Smooth muscle cell (in vitro differentiated cells): ENCODE results near the gene IFT27. TPM values are rescaled to one million over a fixed set of nuclear protein-coding genes. Genes with fewer than 3 reads are reported as not detected.

ENCODE experiments used
- DNase-seq: peaks from one replicate; lab custom pipeline; 2025; ENCODE audit not compliant: unreplicated experiment; lab: John Stamatoyannopoulos, UW
- H2AFZ ChIP-seq: fragments of 200-600 bp; sonication (generic); 2 replicates; pipeline ENCODE4 v1.6.0; 2016; ENCODE audit warnings: antibody characterized with exemption, low read depth, mild to moderate bottlenecking
- H3F3A ChIP-seq: fragments of 200-600 bp; sonication (generic); 2 replicates; pipeline ENCODE4 v1.6.0; 2017; ENCODE audit warnings: antibody characterized with exemption, low read depth
- H3K27ac ChIP-seq: fragments of 200-600 bp; sonication (generic); 2 replicates; pipeline ENCODE4 v1.5.1; 2016; ENCODE audit warnings: low read depth, mild to moderate bottlenecking
- H3K27me3 ChIP-seq: fragments of 200-600 bp; sonication (generic); 2 replicates; pipeline ENCODE4 v1.6.1; 2016; ENCODE audit warnings: low read depth, mild to moderate bottlenecking
- H3K36me3 ChIP-seq: fragments of 200-600 bp; sonication (generic); 2 replicates; pipeline ENCODE4 v1.5.1; 2016; ENCODE audit warnings: low read depth
- H3K4me1 ChIP-seq: fragments of 200-600 bp; sonication (generic); 2 replicates; pipeline ENCODE4 v1.5.1; 2016; ENCODE audit warnings: low read depth
- H3K4me2 ChIP-seq: fragments of 200-600 bp; sonication (generic); 2 replicates; pipeline ENCODE4 v1.6.0; 2016; ENCODE audit warnings: mild to moderate bottlenecking
- H3K4me3 ChIP-seq: fragments of 200-600 bp; sonication (generic); 2 replicates; pipeline ENCODE4 v1.5.1; 2016; ENCODE audit warnings: mild to moderate bottlenecking
- H3K79me2 ChIP-seq: fragments of 200-600 bp; sonication (generic); 2 replicates; pipeline ENCODE4 v1.6.0; 2016; ENCODE audit warnings: low read depth, mild to moderate bottlenecking
- H3K9ac ChIP-seq: fragments of 200-600 bp; sonication (generic); 2 replicates; pipeline ENCODE4 v1.6.0; 2016; ENCODE audit warnings: low read depth
- H3K9me3 ChIP-seq: fragments of 200-600 bp; sonication (generic); replicated peaks from 2 replicates; pipeline ENCODE4 v1.5.1; 2016; ENCODE audit warnings: low read depth
- H4K20me1 ChIP-seq: fragments of 200-600 bp; sonication (generic); 2 replicates; pipeline ENCODE4 v1.6.0; 2016; ENCODE audit warnings: low read depth
- WGBS: methylation state at CpG from one replicate; pipeline ENCODE4 v1.1.7; 2016; ENCODE audit warnings: low lambda C conversion rate; 5-methylcytosine and 5-hydroxymethylcytosine counted together
- polyA plus RNA-seq: library from polyadenylated mRNA; unstranded; fragments of >200 nt; fragmentation: Nextera tagmentation; extraction: Ambion mirVana; gene quantifications from 2 replicates; pipeline ENCODE4 v1.2.1, GENCODE V29; 2016
- total RNA-seq: library from RNA; depleted of rRNA; stranded (reverse); fragments of >200 nt; gene quantifications from 2 replicates; pipeline ENCODE4 v1.2.3, GENCODE V29; 2014
- TF ChIP-seq, protein P1 (sequence below): fragments of 200-600 bp; sonication (generic); IDR thresholded peaks from 2 replicates; pipeline ENCODE4 v1.5.1; 2017; ENCODE audit warnings: borderline replicate concordance, mild to moderate bottlenecking, antibody characterized with exemption; ENCODE audit not compliant: insufficient read depth, poor library complexity, severe bottlenecking

Gene IFT27
- total and polyA plus RNA-seq, 2 experiments from 2014 or later: 16.0 to 43.2 TPM

DNA sequence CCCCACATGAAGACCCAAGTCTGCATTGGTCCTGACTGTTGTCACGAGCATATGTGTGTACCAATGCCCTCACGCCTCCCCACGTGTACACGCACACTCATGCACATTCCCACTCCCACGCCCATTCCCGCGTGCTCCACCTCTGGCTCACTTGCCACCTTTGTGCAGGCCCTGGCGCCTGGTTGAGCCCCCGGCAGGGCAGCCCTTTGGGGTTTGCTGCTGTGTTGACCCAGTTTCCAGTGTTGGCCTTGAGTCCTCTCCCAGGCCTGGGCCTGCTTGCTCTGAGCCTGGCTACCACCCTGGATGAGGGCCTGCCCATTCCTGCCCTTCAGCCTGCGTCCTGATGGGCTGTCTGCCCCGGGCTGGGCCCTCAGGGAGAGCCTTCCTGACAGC, 22.8 kb upstream of the IFT27 start:
- H4K20me1 ChIP-seq: no peaks in the 10 kb centered on the region
- H3K4me2 ChIP-seq: no peak overlapping the region
- H3K9me3 ChIP-seq: no peaks in the 10 kb centered on the region
- H3K27ac ChIP-seq: no peak overlapping the region
- DNase-seq: no peak
- H3K27me3 ChIP-seq: peaks cover 16% of the 10 kb centered on the region
- H3K79me2 ChIP-seq: no peaks in the 10 kb centered on the region
- H3K4me1 ChIP-seq: peaks cover 6% of the 10 kb centered on the region
- WGBS: 87% methylated on average over 11 of the region's 11 CpGs
- no peak overlapping the region for H3K9ac ChIP-seq
- H3K36me3 ChIP-seq: no peaks in the 10 kb centered on the region
- H3F3A ChIP-seq: no peaks in the 10 kb centered on the region
- H2AFZ ChIP-seq: no peak overlapping the region
- TF ChIP-seq, protein P1, sequence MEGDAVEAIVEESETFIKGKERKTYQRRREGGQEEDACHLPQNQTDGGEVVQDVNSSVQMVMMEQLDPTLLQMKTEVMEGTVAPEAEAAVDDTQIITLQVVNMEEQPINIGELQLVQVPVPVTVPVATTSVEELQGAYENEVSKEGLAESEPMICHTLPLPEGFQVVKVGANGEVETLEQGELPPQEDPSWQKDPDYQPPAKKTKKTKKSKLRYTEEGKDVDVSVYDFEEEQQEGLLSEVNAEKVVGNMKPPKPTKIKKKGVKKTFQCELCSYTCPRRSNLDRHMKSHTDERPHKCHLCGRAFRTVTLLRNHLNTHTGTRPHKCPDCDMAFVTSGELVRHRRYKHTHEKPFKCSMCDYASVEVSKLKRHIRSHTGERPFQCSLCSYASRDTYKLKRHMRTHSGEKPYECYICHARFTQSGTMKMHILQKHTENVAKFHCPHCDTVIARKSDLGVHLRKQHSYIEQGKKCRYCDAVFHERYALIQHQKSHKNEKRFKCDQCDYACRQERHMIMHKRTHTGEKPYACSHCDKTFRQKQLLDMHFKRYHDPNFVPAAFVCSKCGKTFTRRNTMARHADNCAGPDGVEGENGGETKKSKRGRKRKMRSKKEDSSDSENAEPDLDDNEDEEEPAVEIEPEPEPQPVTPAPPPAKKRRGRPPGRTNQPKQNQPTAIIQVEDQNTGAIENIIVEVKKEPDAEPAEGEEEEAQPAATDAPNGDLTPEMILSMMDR: no peak
- H3K4me3 ChIP-seq: no peak overlapping the region

DNA sequence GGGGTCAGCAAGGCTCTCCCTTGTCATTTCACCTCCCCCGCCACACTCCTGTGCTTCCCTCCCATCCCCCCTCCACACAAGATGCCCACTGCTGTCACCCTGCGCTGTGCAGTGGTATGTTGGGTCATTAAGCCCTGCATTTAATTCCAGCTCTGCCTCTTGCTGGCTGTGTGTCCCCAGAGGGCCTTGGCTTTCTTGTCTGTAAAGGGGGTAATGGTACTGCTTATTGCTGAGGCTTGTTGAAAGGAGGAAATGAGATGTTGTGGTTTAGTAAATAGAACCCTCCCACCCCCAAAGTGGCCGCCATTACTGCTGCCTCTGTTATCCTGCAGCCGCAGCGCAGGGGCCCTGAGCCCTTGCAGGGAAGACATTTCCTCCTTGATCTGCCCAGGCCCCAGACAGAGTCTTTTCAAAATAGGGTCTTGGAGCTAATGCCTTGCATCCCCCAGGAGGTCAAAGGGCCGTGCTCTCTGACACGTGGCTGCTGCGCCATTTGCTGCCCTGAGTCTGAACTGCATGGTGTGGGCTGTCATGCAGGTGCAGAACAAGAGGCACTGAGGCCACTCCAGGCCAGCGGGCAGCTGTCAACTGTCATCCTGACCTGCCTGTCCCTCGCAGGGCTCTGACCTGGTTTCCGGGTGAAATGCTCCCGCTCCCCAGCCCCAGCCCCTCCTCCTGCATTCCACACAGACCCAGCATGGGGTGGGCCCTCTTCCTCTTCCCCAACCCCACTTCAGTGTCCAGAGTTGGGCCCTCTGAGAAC, 22.2 kb upstream of the IFT27 start:
- H3K9ac ChIP-seq: no peak overlapping the region
- H3K79me2 ChIP-seq: no peaks in the 10 kb centered on the region
- no peaks in the 10 kb centered on the region for H4K20me1 ChIP-seq
- no peaks in the 10 kb centered on the region for H3F3A ChIP-seq
- H2AFZ ChIP-seq: no peak overlapping the region
- TF ChIP-seq, protein P1: no peak
- DNase-seq: no peak
- no peak overlapping the region for H3K4me3 ChIP-seq
- no peaks in the 10 kb centered on the region for H3K36me3 ChIP-seq
- H3K27me3 ChIP-seq: peaks cover 15% of the 10 kb centered on the region
- WGBS: 88% methylated on average over 12 of the region's 12 CpGs
- H3K4me1 ChIP-seq: peaks cover 6% of the 10 kb centered on the region
- H3K27ac ChIP-seq: no peak overlapping the region
- no peaks in the 10 kb centered on the region for H3K9me3 ChIP-seq
- no peak overlapping the region for H3K4me2 ChIP-seq

DNA sequence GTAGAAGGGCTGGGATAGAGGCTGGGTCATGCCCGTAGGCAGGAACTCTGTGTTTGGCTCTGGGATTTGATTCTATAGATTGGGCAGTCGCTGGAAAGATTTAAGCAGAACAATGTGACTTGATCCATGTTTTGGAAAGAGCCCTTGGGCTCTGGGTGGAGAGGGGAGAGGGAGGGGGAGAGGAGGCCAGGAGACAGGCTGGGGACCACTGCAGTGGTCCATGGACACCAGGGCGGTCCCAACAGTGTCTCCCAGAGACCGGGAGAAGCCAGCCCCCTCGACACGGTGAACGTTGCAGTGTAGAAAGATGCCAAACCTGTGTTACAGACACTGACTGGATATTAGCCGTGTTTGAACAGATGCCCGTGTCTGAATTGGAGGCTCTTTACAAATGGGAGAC, 21.5 kb upstream of the IFT27 start:
- WGBS: 85% methylated on average over 9 of the region's 9 CpGs
- H3K9ac ChIP-seq: no peak overlapping the region
- H4K20me1 ChIP-seq: no peaks in the 10 kb centered on the region
- H3K4me1 ChIP-seq: peaks cover 6% of the 10 kb centered on the region
- no peak for DNase-seq
- H3K9me3 ChIP-seq: no peaks in the 10 kb centered on the region
- no peak overlapping the region for H3K4me3 ChIP-seq
- H3K27me3 ChIP-seq: peaks cover 9% of the 10 kb centered on the region
- no peak overlapping the region for H2AFZ ChIP-seq
- no peak overlapping the region for H3K4me2 ChIP-seq
- TF ChIP-seq, protein P1: no peak
- H3K36me3 ChIP-seq: no peaks in the 10 kb centered on the region
- no peak overlapping the region for H3K27ac ChIP-seq
- H3F3A ChIP-seq: no peaks in the 10 kb centered on the region
- no peaks in the 10 kb centered on the region for H3K79me2 ChIP-seq
